K562 (cell line): ENCODE results near the gene C6orf47. TPM values are rescaled to one million over a fixed set of nuclear protein-coding genes. Genes with fewer than 3 reads are reported as not detected.
A peak's percentile ranks its signal among the peaks of the same experiment; 100 is the strongest.

Experiments used
- CEBPB ChIP-seq: fragments of 450-650 bp; IDR thresholded peaks from 2 replicates; pipeline ENCODE4 v1.6.1; 2016; ENCODE audit warnings: missing genetic modification characterization, missing compliant biosample characterization
- FOXK1 ChIP-seq: sonication (generic); formaldehyde crosslinking; IDR thresholded peaks from 2 replicates; pipeline ENCODE4 v1.8.0; 2022; ENCODE audit warnings: missing genetic modification reagents, mild to moderate bottlenecking, borderline replicate concordance
- GTF2B ChIP-seq: IDR thresholded peaks from 2 replicates; pipeline ENCODE4 v1.6.1; 2011; ENCODE audit not compliant: insufficient read length; ENCODE audit errors: extremely low read depth
- HNRNPUL1 ChIP-seq: fragments of 200-400 bp; formaldehyde crosslinking; IDR thresholded peaks from 2 replicates; pipeline ENCODE4 v1.6.1; 2017; ENCODE audit warnings: low read length
- KLF1 ChIP-seq: fragments of 450-650 bp; IDR thresholded peaks from 2 replicates; pipeline ENCODE4 v1.6.1; 2016; ENCODE audit warnings: missing genetic modification characterization, missing compliant biosample characterization
- PHF21A ChIP-seq: fragments of 450-650 bp; IDR thresholded peaks from 2 replicates; pipeline ENCODE4 v1.6.1; 2017; ENCODE audit warnings: low read depth, borderline replicate concordance
- SOX6 ChIP-seq: fragments of 450-650 bp; IDR thresholded peaks from 2 replicates; pipeline ENCODE4 v1.6.1; 2014; ENCODE audit warnings: mild to moderate bottlenecking
- SREBF2 ChIP-seq: sonication (generic); formaldehyde crosslinking; IDR thresholded peaks from 2 replicates; pipeline ENCODE4 v1.4.0; 2020; ENCODE audit warnings: mild to moderate bottlenecking, missing genetic modification reagents
- TFE3 ChIP-seq: fragments of 450-650 bp; formaldehyde crosslinking; IDR thresholded peaks from 2 replicates; pipeline ENCODE4 v1.4.0; 2020; ENCODE audit warnings: mild to moderate bottlenecking, mixed read lengths
- THRA ChIP-seq: fragments of 450-650 bp; IDR thresholded peaks from 2 replicates; pipeline ENCODE4 v1.6.1; 2017; ENCODE audit warnings: mild to moderate bottlenecking, moderate library complexity
- TSC22D4 ChIP-seq: fragments of 450-650 bp; IDR thresholded peaks from 2 replicates; pipeline ENCODE4 v1.6.1; 2016; ENCODE audit warnings: missing genetic modification characterization, missing biosample characterization, control low read depth
- ZNF175 ChIP-seq: fragments of 200-800 bp; sonication (Bioruptor generic); IDR thresholded peaks from 2 replicates; pipeline ENCODE4 v1.6.1; 2016; ENCODE audit warnings: low read depth, mild to moderate bottlenecking, missing genetic modification characterization, missing compliant biosample characterization
- ZNF232 ChIP-seq: sonication (generic); formaldehyde crosslinking; IDR thresholded peaks from 2 replicates; pipeline ENCODE4 v1.8.0; 2022; ENCODE audit warnings: mild to moderate bottlenecking, missing genetic modification reagents
- ZNF318 ChIP-seq, 2 experiments: fragments of 450-650 bp; IDR thresholded peaks; 2 replicates each; pipeline ENCODE4 v1.6.1; 2016; ENCODE audit warnings: mild to moderate bottlenecking in 2 of 2, borderline replicate concordance in 1 of 2, low read depth in 1 of 2, moderate library complexity in 1 of 2
- polyA plus RNA-seq, 8 experiments: library from polyadenylated mRNA; depleted of rRNA in 4 of 8; stranded (reverse) in 5 of 8; unstranded in 3 of 8; fragments of >200 nt; fragmentation: Nextera tagmentation in 2 of 8; fragmentation: Illumina TruSeq in 1 of 8; extraction: Ambion mirVana in 2 of 8; extraction: Trizol in 1 of 8; gene quantifications; 2 replicates each; pipeline versions ENCODE4 v1.2.1 to v1.2.3, GENCODE V29; 2011 to 2014; ENCODE audit warnings: inconsistent platforms in 1 of 8, missing spikeins in 1 of 8
- total RNA-seq, 7 experiments: library from RNA; depleted of rRNA in 6 of 7; stranded (reverse); fragments of >200 nt in 6 of 7; fragmentation: Illumina TruSeq in 2 of 7; extraction: Trizol in 2 of 7; gene quantifications; 2 replicates each; pipeline versions ENCODE4 v1.2.1 to v1.2.3, GENCODE V29; 2011 to 2021; ENCODE audit warnings: low replicate concordance in 1 of 7

C6orf47 gene
- total and polyA plus RNA-seq, 9 of the 15 experiments (the other 6 are each of a cell fraction or from before 2014, with no cell fraction given) = 0.14 to 43.8 (median 27.0) TPM

- TF ChIP-seq KLF1 (tag) (no peak), FOXK1 (CRISPR knock-in tag) (no peak), PHF21A (no peak), TFE3 (CRISPR knock-in tag) (no peak), TSC22D4 (tag) (no peak), GTF2B (no peak), HNRNPUL1 (peak; percentile 60; the same call in 1 of the 2 replicates), ZNF175 (CRISPR knock-in tag) (no peak), SREBF2 (CRISPR knock-in tag) (no peak), THRA (no peak), ZNF232 (CRISPR knock-in tag) (0 out of 2 replicates have a peak, but pooled peaks have one; percentile 40), ZNF318 (IDR thresholded peaks at IDR 0.05; ENCODE audit: borderline replicate concordance in 1 of 2, low read depth in 1 of 2) (no peak), SOX6 (no peak), CEBPB (tag) (no peak)
Observed at GRCh38 chr6:31676322-31676903, 15.8 kb upstream of the C6orf47 start (continued).
